Measurements from ENCODE around the gene STAT4. TPM values are rescaled to one million over a fixed set of nuclear protein-coding genes. Genes with fewer than 3 reads are reported as not detected.

Gene STAT4
- total and polyA plus RNA-seq, 2 donors from 2014 or later: 1.2 to 8.5 TPM

- DNase-seq (no peak), FAIRE-seq (no peak)
- Histone ChIP-seq H3K27ac (ENCODE audit: low read depth in 2 of 2, low read length in 2 of 2) (no peak overlapping the region), H3K36me3 (ENCODE audit: control insufficient read depth in 2 of 3, insufficient read depth in 3 of 3, low read length in 3 of 3) (no peaks in the 10 kb centered on the region), H3K9me3 (ENCODE audit: control insufficient read depth in 2 of 3, insufficient read depth in 1 of 3, low read length in 3 of 3) (no peaks in the 10 kb centered on the region), H3K27me3 (ENCODE audit: control insufficient read depth, insufficient read depth, low read length) (no peaks in the 10 kb centered on the region), H3K4me3 (ENCODE audit: low read length in 3 of 3) (no peak overlapping the region), H3K4me1 (ENCODE audit: control insufficient read depth in 2 of 3, insufficient read depth in 2 of 3, low read depth in 1 of 3, low read length in 3 of 3) (no peaks in the 10 kb centered on the region), H3K9ac (ENCODE audit: low read length in 3 of 3) (no peak overlapping the region)
- no peak for TF ChIP-seq CTCF (IDR thresholded peaks at IDR 0.05; ENCODE audit: borderline replicate concordance, extremely low read depth, insufficient read depth)
- intact Hi-C loops (cut with DNase I): no loop called here
Measured at GRCh38 chr2:191112448-191112901, 38.3 kb downstream of the STAT4 start.

- Histone ChIP-seq H3K27me3 (ENCODE audit: control insufficient read depth, insufficient read depth, low read length) (no peaks in the 10 kb centered on the region), H3K4me1 (ENCODE audit: control insufficient read depth in 2 of 3, insufficient read depth in 2 of 3, low read depth in 1 of 3, low read length in 3 of 3) (no peaks in the 10 kb centered on the region), H3K27ac (ENCODE audit: low read depth in 2 of 2, low read length in 2 of 2) (no peak overlapping the region), H3K4me3 (ENCODE audit: low read length in 3 of 3) (no peak overlapping the region), H3K9ac (ENCODE audit: low read length in 3 of 3) (no peak overlapping the region), H3K9me3 (ENCODE audit: control insufficient read depth in 2 of 3, insufficient read depth in 1 of 3, low read length in 3 of 3) (no peaks in the 10 kb centered on the region), H3K36me3 (ENCODE audit: control insufficient read depth in 2 of 3, insufficient read depth in 3 of 3, low read length in 3 of 3) (no peaks in the 10 kb centered on the region)
- intact Hi-C loops (cut with DNase I): no loop called here
- FAIRE-seq (no peak), DNase-seq (no peak)
- TF ChIP-seq CTCF (IDR thresholded peaks at IDR 0.05; ENCODE audit: borderline replicate concordance, extremely low read depth, insufficient read depth): no peak
Measured at GRCh38 chr2:191109888-191110287, 40.9 kb downstream of the STAT4 start.

GRCh38 chr2:191108331-191108730 lies 42.5 kb downstream of the STAT4 start:
- FAIRE-seq: no peak
- H3K36me3 ChIP-seq (ENCODE audit: control insufficient read depth in 2 of 3, insufficient read depth in 3 of 3, low read length in 3 of 3): no peaks in the 10 kb centered on the region
- DNase-seq: no peak
- H3K9me3 ChIP-seq (ENCODE audit: control insufficient read depth in 2 of 3, insufficient read depth in 1 of 3, low read length in 3 of 3): no peaks in the 10 kb centered on the region
- H3K27ac ChIP-seq (ENCODE audit: low read depth in 2 of 2, low read length in 2 of 2): no peak overlapping the region
- no peak overlapping the region for H3K9ac ChIP-seq (ENCODE audit: low read length in 3 of 3)
- intact Hi-C loops (cut with DNase I): no loop called here
- no peak overlapping the region for H3K4me3 ChIP-seq (ENCODE audit: low read length in 3 of 3)
- H3K27me3 ChIP-seq (ENCODE audit: control insufficient read depth, insufficient read depth, low read length): no peaks in the 10 kb centered on the region
- no peak for TF ChIP-seq CTCF (IDR thresholded peaks at IDR 0.05; ENCODE audit: borderline replicate concordance, extremely low read depth, insufficient read depth)
- no peaks in the 10 kb centered on the region for H3K4me1 ChIP-seq (ENCODE audit: control insufficient read depth in 2 of 3, insufficient read depth in 2 of 3, low read depth in 1 of 3, low read length in 3 of 3)

GRCh38 chr2:191105082-191105481 lies 45.7 kb downstream of the STAT4 start:
- Histone ChIP-seq H3K27ac (ENCODE audit: low read depth in 2 of 2, low read length in 2 of 2) (no peak overlapping the region), H3K9me3 (ENCODE audit: control insufficient read depth in 2 of 3, insufficient read depth in 1 of 3, low read length in 3 of 3) (no peaks in the 10 kb centered on the region), H3K4me1 (ENCODE audit: control insufficient read depth in 2 of 3, insufficient read depth in 2 of 3, low read depth in 1 of 3, low read length in 3 of 3) (no peaks in the 10 kb centered on the region), H3K36me3 (ENCODE audit: control insufficient read depth in 2 of 3, insufficient read depth in 3 of 3, low read length in 3 of 3) (no peaks in the 10 kb centered on the region), H3K27me3 (ENCODE audit: control insufficient read depth, insufficient read depth, low read length) (no peaks in the 10 kb centered on the region), H3K9ac (ENCODE audit: low read length in 3 of 3) (no peak overlapping the region), H3K4me3 (ENCODE audit: low read length in 3 of 3) (no peak overlapping the region)
- no peak for TF ChIP-seq CTCF (IDR thresholded peaks at IDR 0.05; ENCODE audit: borderline replicate concordance, extremely low read depth, insufficient read depth)
- no peak for FAIRE-seq
- intact Hi-C loops (cut with DNase I): no loop called here
- DNase-seq: no peak

All from kidney (tissue), 14 donors.